GM10248 (cell line): ENCODE measurements around the gene DBH.

ENCODE experiments used
- CTCF ChIA-PET: fragments of 300-600 bp; sonication (Branson Sonifier 250); formaldehyde crosslinking; extraction: SDS; loops from one replicate; lab custom pipeline; 2021; ENCODE audit warnings: antibody characterized with exemption; lab: Yijun Ruan, JAX
- POLR2A ChIA-PET: fragments of 350-650 bp; sonication (Branson Sonifier 250); formaldehyde crosslinking; extraction: SDS; loops from one replicate; lab custom pipeline; 2020; ENCODE audit warnings: antibody characterized with exemption; lab: Yijun Ruan, JAX
- DNase-seq: peaks from one replicate; pipeline ENCODE4 v3.0.0; 2012; ENCODE audit errors: extremely low spot score
- TF ChIP-seq, protein P1 (sequence below): IDR thresholded peaks from 2 replicates; pipeline ENCODE4 v1.5.1; 2012; ENCODE audit warnings: mild to moderate bottlenecking, low read depth; ENCODE audit errors: extremely low read depth, missing control alignments, control extremely low read depth

Gene DBH

DNA sequence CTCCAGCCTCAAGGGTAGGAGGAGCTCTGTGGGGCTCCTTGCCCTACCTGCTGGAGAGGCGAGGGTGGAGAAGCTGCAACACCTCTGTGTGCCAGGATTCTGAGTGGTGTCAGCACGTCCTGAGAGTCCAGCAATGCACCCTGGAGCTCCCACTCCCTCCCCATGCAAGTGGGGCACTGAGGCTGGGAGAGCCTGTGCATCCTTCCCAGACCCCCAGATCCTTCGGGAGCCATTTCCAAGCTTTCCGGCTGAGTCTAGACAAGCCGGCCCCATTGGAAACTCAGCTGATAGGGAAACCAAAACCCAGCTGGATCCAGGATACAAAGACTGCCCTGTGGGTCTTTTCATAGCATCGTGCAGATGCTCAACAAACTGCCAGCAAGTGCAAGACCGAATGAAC, 28.8 kb upstream of the DBH start:
- ChIA-PET CTCF (no interaction called here), POLR2A (no interaction called here)
- DNase-seq: no peak
- TF ChIP-seq, protein P1, sequence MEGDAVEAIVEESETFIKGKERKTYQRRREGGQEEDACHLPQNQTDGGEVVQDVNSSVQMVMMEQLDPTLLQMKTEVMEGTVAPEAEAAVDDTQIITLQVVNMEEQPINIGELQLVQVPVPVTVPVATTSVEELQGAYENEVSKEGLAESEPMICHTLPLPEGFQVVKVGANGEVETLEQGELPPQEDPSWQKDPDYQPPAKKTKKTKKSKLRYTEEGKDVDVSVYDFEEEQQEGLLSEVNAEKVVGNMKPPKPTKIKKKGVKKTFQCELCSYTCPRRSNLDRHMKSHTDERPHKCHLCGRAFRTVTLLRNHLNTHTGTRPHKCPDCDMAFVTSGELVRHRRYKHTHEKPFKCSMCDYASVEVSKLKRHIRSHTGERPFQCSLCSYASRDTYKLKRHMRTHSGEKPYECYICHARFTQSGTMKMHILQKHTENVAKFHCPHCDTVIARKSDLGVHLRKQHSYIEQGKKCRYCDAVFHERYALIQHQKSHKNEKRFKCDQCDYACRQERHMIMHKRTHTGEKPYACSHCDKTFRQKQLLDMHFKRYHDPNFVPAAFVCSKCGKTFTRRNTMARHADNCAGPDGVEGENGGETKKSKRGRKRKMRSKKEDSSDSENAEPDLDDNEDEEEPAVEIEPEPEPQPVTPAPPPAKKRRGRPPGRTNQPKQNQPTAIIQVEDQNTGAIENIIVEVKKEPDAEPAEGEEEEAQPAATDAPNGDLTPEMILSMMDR: no peak

DNA sequence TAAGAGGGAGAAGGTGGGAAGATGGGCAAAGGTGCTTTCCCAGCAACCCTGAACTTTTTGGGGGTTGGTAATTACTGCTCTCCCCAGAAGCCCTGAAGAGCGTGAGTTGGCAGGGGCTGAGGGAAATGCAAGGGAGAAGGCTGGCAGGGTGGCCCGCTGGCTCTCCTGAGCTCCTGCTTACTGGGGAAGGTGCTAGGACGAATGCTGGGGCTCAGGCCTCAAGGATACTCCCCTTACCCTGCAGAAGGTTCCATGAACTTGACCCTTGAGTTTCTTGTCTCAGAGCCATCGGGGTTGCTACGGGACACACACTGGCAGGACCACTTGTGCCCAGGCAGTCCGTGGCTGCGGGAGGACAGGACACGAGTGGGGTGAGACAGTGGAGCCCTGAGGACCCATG, 28.2 kb upstream of the DBH start:
- CTCF ChIA-PET: no interaction called here
- TF ChIP-seq, protein P1: no peak
- POLR2A ChIA-PET: no interaction called here

DNA sequence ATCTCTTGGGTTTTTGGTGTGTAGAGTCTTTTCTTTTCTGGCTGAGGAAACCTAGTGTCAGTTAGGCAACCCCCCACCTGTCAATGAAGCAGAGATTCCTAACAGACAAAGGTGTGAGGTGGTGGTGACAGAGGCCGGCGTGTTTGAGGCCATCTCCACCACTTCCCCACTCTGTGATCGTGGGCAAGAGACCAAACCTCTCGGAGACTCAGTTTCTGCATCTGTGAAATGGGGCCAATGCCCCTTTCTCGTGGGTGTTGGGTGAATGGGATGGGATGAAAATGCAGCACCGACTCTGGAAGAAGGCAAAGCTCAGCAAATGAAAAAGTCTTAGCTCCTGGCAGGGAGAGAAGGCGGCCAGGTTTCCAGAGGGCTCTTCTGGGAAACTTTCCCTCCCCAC, 27.8 kb upstream of the DBH start:
- CTCF ChIA-PET: no interaction called here
- POLR2A ChIA-PET: no interaction called here
- TF ChIP-seq, protein P1: no peak
- no peak for DNase-seq

More for the DNA sequence above, 28.2 kb upstream of the DBH start:
- no peak for DNase-seq

GRCh38 chr9:133608889-133609288, 27.3 kb upstream of the DBH start:
- CTCF ChIA-PET: no interaction called here
- DNase-seq: no peak
- POLR2A ChIA-PET: no interaction called here
- TF ChIP-seq, protein P1: no peak

DNA sequence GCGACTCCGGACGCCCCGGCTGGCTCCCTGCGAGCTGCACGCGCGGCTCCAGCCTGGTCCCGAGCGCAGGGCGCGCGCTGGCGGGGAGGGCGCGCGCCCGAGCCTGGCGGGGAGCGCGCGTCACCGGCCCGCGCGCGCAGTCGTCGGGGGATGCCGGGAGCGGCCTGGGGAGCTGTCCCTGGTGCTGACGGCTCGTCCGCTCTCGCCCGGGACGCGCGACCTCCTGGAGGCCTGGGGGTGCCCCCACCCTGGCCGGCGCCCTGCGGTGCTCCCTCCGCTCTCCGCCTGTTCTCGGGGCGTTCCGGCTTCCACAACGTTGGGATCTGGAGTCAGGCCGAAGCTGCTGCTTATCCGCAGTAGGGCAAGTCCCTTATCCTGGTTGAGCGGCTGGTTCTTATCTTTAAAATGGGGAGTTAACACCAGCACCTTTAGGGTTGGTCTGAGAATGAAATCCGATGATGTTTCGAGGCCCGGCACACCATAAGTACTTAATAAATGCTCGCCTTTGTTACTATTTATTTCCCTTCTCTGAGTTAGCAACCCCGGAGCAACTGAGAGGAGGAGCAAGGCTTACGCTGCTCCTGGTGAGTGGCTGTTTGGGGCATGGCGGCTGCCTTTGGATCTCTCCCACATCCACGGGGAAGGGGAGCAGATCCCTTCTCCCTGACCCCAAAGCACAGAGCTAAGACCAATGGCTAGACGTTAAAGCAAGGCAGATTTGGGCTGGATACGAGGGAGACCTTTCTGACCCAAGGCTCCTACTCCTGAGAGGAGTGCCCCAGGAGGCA, 26.7 kb upstream of the DBH start, which contains the start of gene FAM163B:
FAM163B (minus strand) TSS at position 79 of the 788 bp plus-strand sequence. CDS start 29,166 bp downstream, outside the sequence.
- ChIA-PET POLR2A (no interaction called here), CTCF (no interaction called here)
- TF ChIP-seq, protein P1: no peak
- DNase-seq: no peak

DNA sequence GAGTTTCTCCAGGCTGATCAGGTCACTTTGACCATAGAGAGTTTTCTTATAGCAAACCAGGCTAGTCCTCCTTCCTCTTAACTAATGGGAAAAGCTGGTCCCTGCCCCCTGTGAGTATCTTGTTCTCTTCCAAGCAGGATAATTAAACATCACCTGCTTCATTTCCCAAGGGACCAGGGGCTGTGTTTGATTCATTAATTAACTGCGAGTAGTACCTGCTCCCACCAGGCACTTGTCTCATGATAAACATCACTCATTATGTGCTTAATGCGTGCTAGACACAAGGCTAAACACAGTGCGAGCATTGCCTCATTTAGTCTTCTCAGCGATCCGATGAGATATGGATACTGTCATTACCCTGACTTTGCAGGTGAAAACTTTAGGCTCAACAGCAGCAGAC, 25.3 kb upstream of the DBH start:
- TF ChIP-seq, protein P1: no peak
- POLR2A ChIA-PET: no interaction called here
- CTCF ChIA-PET: no interaction called here
- DNase-seq: no peak
